NK-92 (cell line): ENCODE data around the gene ANKRD30BL.
"Not testable (repeated sequence)": the region's sequence is repeated elsewhere in the genome, so short reads cannot be mapped to it uniquely, and the experiment has no call there.

Experiments
- DNase-seq: peaks from one replicate; lab custom pipeline; 2025; ENCODE audit not compliant: unreplicated experiment; lab: John Stamatoyannopoulos, UW

ANKRD30BL gene

GRCh38 chr2:132161161-132162124 is at the start of gene ANKRD30BL:
Gene ANKRD30BL, minus strand, starts transcription at chr2:132161952. Its CDS starts 247 bp downstream, at chr2:132161705.
- DNase-seq: not testable (repeated sequence)

- not testable (repeated sequence) for DNase-seq
These were observed 41.1 kb upstream of the ANKRD30BL start for GRCh38 chr2:132202866-132203265.

GRCh38 chr2:132192854-132193253 is 31.1 kb upstream of the ANKRD30BL start:
- not testable (repeated sequence) for DNase-seq

- DNase-seq: not testable (repeated sequence)
These were observed 5.3 kb upstream of the ANKRD30BL start for GRCh38 chr2:132167100-132167499.

- DNase-seq: not testable (repeated sequence)
These were observed 441 bp upstream of the ANKRD30BL start for GRCh38 chr2:132162125-132162660.

- DNase-seq: not testable (repeated sequence)
These were observed 15.0 kb downstream of the ANKRD30BL start for GRCh38 chr2:132146774-132147173.
